Choroid plexus epithelial cell (primary cell): ENCODE data around the gene PTPRE.
"Not testable (repeated sequence)": the region's sequence is repeated elsewhere in the genome, so short reads cannot be mapped to it uniquely, and the experiment has no call there.

ENCODE experiments used
- DNase-seq: peaks from one replicate; pipeline ENCODE4 v3.0.0-alpha.2; 2010; ENCODE audit warnings: low read depth
- H3K4me3 ChIP-seq: 2 replicates; pipeline ENCODE4 v1.5.1; 2011; ENCODE audit warnings: low read depth, mild to moderate bottlenecking, control low read depth, low read length, moderate library complexity
- CTCF ChIP-seq: conservative IDR thresholded peaks from 2 replicates; pipeline ENCODE4 v1.5.1; 2011; ENCODE audit warnings: low read depth, mild to moderate bottlenecking, control low read depth, inconsistent platforms, low read length, moderate library complexity

Gene PTPRE

GRCh38 chr10:128086003-128086863 is 179.3 kb downstream of the PTPRE start:
- no peak for TF ChIP-seq CTCF
- no peak overlapping the region for H3K4me3 ChIP-seq

GRCh38 chr10:128087146-128087883 is 180.4 kb downstream of the PTPRE start:
- DNase-seq, result no peak
- no peak for TF ChIP-seq CTCF
- H3K4me3 ChIP-seq, result no peak overlapping the region

More at GRCh38 chr10:128086003-128086863, 179.3 kb downstream of the PTPRE start:
- no peak for DNase-seq

GRCh38 chr10:128087884-128088709 is 181.2 kb downstream of the PTPRE start:
- peak; percentile 11 for TF ChIP-seq CTCF
- DNase-seq, result no peak
- H3K4me3 ChIP-seq, result no peak overlapping the region

- TF ChIP-seq CTCF, result no peak
- H3K4me3 ChIP-seq, result no peak overlapping the region
- DNase-seq, result no peak
Measured at GRCh38 chr10:128091636-128092210, 184.8 kb downstream of the PTPRE start.

GRCh38 chr10:128092454-128092853 is 185.6 kb downstream of the PTPRE start:
- no peak for TF ChIP-seq CTCF
- DNase-seq, result no peak
- no peak overlapping the region for H3K4me3 ChIP-seq

- not testable (repeated sequence) for H3K4me3 ChIP-seq, DNase-seq
Measured at GRCh38 chr10:128094596-128094995, 187.7 kb downstream of the PTPRE start.
